ENCODE data around the gene NEK7.
A peak's percentile ranks its signal among the peaks of the same experiment; 100 is the strongest.

NEK7 gene

GRCh38 chr1:198150369-198150768 lies 6.4 kb upstream of the NEK7 start:
- no peak for DNase-seq

- DNase-seq = no peak
Measured at GRCh38 chr1:198151688-198152087, 5.1 kb upstream of the NEK7 start.

GRCh38 chr1:198153103-198153502 lies 3.7 kb upstream of the NEK7 start:
- no peak for DNase-seq

- no peak for DNase-seq
Measured at GRCh38 chr1:198153804-198154203, 3.0 kb upstream of the NEK7 start.

- DNase-seq = peak; percentile 66
Measured at GRCh38 chr1:198155253-198155652, 1.5 kb upstream of the NEK7 start.

- no peak for DNase-seq
Measured at GRCh38 chr1:198156111-198156744, 570 bp upstream of the NEK7 start.

- peak; percentile 86 for DNase-seq
Measured at GRCh38 chr1:198157241-198157846, 546 bp downstream of the NEK7 start.

- DNase-seq = no peak
Measured at GRCh38 chr1:198157847-198158725, 1.3 kb downstream of the NEK7 start.

- DNase-seq = peak; percentile 73
Measured at GRCh38 chr1:198158735-198159589, 2.2 kb downstream of the NEK7 start.

GRCh38 chr1:198160222-198160621 lies 3.4 kb downstream of the NEK7 start:
- no peak for DNase-seq

GRCh38 chr1:198160946-198161614 lies 4.3 kb downstream of the NEK7 start:
- DNase-seq = no peak

- no peak for DNase-seq
Measured at GRCh38 chr1:198161718-198162090, 4.9 kb downstream of the NEK7 start.

GRCh38 chr1:198162091-198162767 lies 5.4 kb downstream of the NEK7 start:
- DNase-seq = no peak

- no peak for DNase-seq
Measured at GRCh38 chr1:198165927-198166647, 9.3 kb downstream of the NEK7 start.

GRCh38 chr1:198166900-198167299 lies 10.1 kb downstream of the NEK7 start:
- DNase-seq = no peak

GRCh38 chr1:198167436-198167934 lies 10.7 kb downstream of the NEK7 start:
- DNase-seq = no peak

- DNase-seq = no peak
Measured at GRCh38 chr1:198168227-198168626, 11.4 kb downstream of the NEK7 start.

GRCh38 chr1:198169672-198170071 lies 12.9 kb downstream of the NEK7 start:
- DNase-seq = no peak

GRCh38 chr1:198171667-198172540 lies 15.1 kb downstream of the NEK7 start:
- DNase-seq = no peak

GRCh38 chr1:198173832-198174231 lies 17.0 kb downstream of the NEK7 start:
- DNase-seq = no peak
